Spleen (tissue), 7 donors: ENCODE results near the gene DGKA.

Experiments used
- CTCF ChIP-seq, 11 experiments: fragments of 200-600 bp in 7 of 11; fragments of 450-650 bp in 4 of 11; sonication (generic) in 4 of 11; IDR thresholded peaks in 8 of 11; conservative IDR thresholded peaks in 3 of 11; 1 replicate in 7 of 11; 2 replicates in 4 of 11; pipeline versions ENCODE4 v1.4.0 to v1.8.0; 2016 to 2021; ENCODE audit warnings: antibody characterized with exemption in 11 of 11, inconsistent platforms in 4 of 11, mild to moderate bottlenecking in 1 of 11
- POLR2A ChIP-seq, 3 donors: fragments of 450-650 bp; IDR thresholded peaks; one replicate each; pipeline ENCODE4 v1.5.1; 2017; ENCODE audit warnings: antibody characterized with exemption in 3 of 3, mild to moderate bottlenecking in 1 of 3
- POLR2AphosphoS5 ChIP-seq, 3 donors: sonication (generic); formaldehyde crosslinking; IDR thresholded peaks; one replicate each; pipeline ENCODE4 v1.5.1; 2017; ENCODE audit warnings: antibody characterized with exemption in 3 of 3
- donor health status: DM: no; HTN: no; CAD: no; lungs with moderate emphysema.
- donor health status: DM: no; HTN: no; CAD: no.
- donor health status: DM: no; HTN: no; CAD: no.

GRCh38 chr12:55915482-55915859 is 15.5 kb upstream of the DGKA start:
- no peak for TF ChIP-seq CTCF (IDR thresholded peaks at IDR 0.05 in 8 of 11, conservative IDR thresholded peaks at IDR 0.05 in 3 of 11)
- no peak for TF ChIP-seq POLR2AphosphoS5 (IDR thresholded peaks at IDR 0.05)
- no peak for TF ChIP-seq POLR2A (IDR thresholded peaks at IDR 0.05)
